Sigmoid colon (tissue), 4 donors: ENCODE data around the gene TGFBI.

Experiments
- POLR2A ChIP-seq, 2 donors: fragments of 450-650 bp; IDR thresholded peaks; one replicate each; pipeline ENCODE4 v1.6.1; 2016; ENCODE audit warnings: antibody characterized with exemption in 2 of 2, mild to moderate bottlenecking in 2 of 2, moderate library complexity in 2 of 2
- POLR2AphosphoS5 ChIP-seq, 4 donors: sonication (generic); formaldehyde crosslinking; IDR thresholded peaks; one replicate each; pipeline ENCODE4 v1.6.1; 2017; ENCODE audit warnings: antibody characterized with exemption in 4 of 4
- TF ChIP-seq, protein P1 (sequence below), 4 experiments: fragments of 450-650 bp in 3 of 4; fragments of 200-600 bp in 1 of 4; IDR thresholded peaks; one replicate each; pipeline ENCODE4 v1.5.1; 2016 to 2019; ENCODE audit warnings: antibody characterized with exemption in 4 of 4, mild to moderate bottlenecking in 3 of 4, moderate library complexity in 2 of 4

DNA sequence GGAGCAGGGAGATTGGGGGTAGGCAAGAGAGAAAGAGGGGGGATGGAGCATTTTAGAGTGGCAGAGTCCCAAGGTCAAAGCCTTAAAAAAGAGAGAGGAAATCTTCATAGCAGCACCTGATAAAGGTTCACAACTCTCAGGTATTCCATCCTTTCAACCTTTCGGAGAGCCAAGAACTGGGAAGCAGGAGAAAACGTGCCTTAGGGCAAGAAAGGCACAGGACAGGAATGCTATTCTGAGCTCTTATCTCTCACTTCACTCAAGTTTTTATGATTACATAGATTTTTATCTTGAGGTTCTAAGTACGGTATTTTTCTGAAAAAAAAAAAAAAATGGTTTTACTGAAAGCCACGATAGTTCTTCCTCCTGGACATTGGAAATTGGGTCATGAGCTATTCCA lies 69.4 kb downstream of the TGFBI start:
- TF ChIP-seq, protein P1, sequence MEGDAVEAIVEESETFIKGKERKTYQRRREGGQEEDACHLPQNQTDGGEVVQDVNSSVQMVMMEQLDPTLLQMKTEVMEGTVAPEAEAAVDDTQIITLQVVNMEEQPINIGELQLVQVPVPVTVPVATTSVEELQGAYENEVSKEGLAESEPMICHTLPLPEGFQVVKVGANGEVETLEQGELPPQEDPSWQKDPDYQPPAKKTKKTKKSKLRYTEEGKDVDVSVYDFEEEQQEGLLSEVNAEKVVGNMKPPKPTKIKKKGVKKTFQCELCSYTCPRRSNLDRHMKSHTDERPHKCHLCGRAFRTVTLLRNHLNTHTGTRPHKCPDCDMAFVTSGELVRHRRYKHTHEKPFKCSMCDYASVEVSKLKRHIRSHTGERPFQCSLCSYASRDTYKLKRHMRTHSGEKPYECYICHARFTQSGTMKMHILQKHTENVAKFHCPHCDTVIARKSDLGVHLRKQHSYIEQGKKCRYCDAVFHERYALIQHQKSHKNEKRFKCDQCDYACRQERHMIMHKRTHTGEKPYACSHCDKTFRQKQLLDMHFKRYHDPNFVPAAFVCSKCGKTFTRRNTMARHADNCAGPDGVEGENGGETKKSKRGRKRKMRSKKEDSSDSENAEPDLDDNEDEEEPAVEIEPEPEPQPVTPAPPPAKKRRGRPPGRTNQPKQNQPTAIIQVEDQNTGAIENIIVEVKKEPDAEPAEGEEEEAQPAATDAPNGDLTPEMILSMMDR (IDR thresholded peaks at IDR 0.05): no peak
- TF ChIP-seq POLR2A (IDR thresholded peaks at IDR 0.05) (no peak), POLR2AphosphoS5 (IDR thresholded peaks at IDR 0.05) (no peak)
